Panc1 (cell line): ENCODE measurements around the gene CORT. TPM values are rescaled to one million over a fixed set of nuclear protein-coding genes. Genes with fewer than 3 reads are reported as not detected.
"Not testable (repeated sequence)": the region's sequence is repeated elsewhere in the genome, so short reads cannot be mapped to it uniquely, and the experiment has no call there.

ENCODE experiments used
- ATAC-seq: fragments of 200-7000 bp; cut with Tn5 transposase; 2 replicates; pipeline ENCODE4 v1.9.1; 2020; ENCODE audit warnings: mild to moderate bottlenecking, moderate library complexity
- BruUV-seq: library from RNA; stranded (reverse); fragments of 400-500 nt; replicated peaks from 2 replicates; lab custom pipeline; 2021; lab: Mats Ljungman, UMichigan
- CTCF ChIA-PET: fragments of 300-600 bp; sonication (Branson Sonifier 250); formaldehyde crosslinking; loops from one replicate; lab custom pipeline; 2022; ENCODE audit warnings: antibody characterized with exemption; lab: Charles Lee
- POLR2A ChIA-PET: fragments of 300-600 bp; sonication (Branson Sonifier 250); formaldehyde crosslinking; loops from one replicate; lab custom pipeline; 2022; ENCODE audit warnings: antibody characterized with exemption; lab: Charles Lee
- DNase-seq: peaks from one replicate; pipeline ENCODE4 v3.0.0-alpha.2; 2010; ENCODE audit warnings: low read depth, low spot score
- H3K27ac ChIP-seq: 2 replicates; pipeline ENCODE4 v1.5.1; 2011; ENCODE audit warnings: mild to moderate bottlenecking, low read length, inconsistent platforms
- H3K27me3 ChIP-seq: fragments of 200-500 bp; sonication (Bioruptor generic); 2 replicates; pipeline ENCODE4 v1.6.0; 2014; ENCODE audit warnings: low read length, inconsistent platforms; ENCODE audit not compliant: control insufficient read depth, insufficient read depth
- H3K36me3 ChIP-seq: fragments of 200-500 bp; sonication (Bioruptor generic); 2 replicates; pipeline ENCODE4 v1.5.1; 2014; ENCODE audit warnings: inconsistent platforms, mild to moderate bottlenecking, low read length, moderate library complexity; ENCODE audit not compliant: control insufficient read depth, insufficient read depth
- H3K4me1 ChIP-seq: 2 replicates; pipeline ENCODE4 v1.5.1; 2011; ENCODE audit warnings: inconsistent platforms, mild to moderate bottlenecking, low read length, moderate library complexity; ENCODE audit not compliant: control insufficient read depth, insufficient read depth
- H3K4me3 ChIP-seq, 2 experiments: 2 replicates each; pipeline ENCODE4 v1.5.1; 2011 to 2012; ENCODE audit warnings: low read depth in 2 of 2, low read length in 2 of 2, mild to moderate bottlenecking in 2 of 2, inconsistent platforms in 1 of 2, moderate library complexity in 1 of 2
- H3K9me3 ChIP-seq: fragments of 200-500 bp; sonication (Bioruptor generic); 2 replicates; pipeline ENCODE4 v1.5.1; 2014; ENCODE audit warnings: low read depth, mild to moderate bottlenecking, inconsistent platforms, low read length, moderate library complexity; ENCODE audit not compliant: control insufficient read depth, insufficient read depth
- CTCF ChIP-seq: fragments of 450-650 bp; IDR thresholded peaks from 2 replicates; pipeline ENCODE4 v1.5.1; 2017; ENCODE audit warnings: mild to moderate bottlenecking
- POLR2AphosphoS5 ChIP-seq: IDR thresholded peaks from 2 replicates; pipeline ENCODE4 v1.6.1; 2012; ENCODE audit warnings: mild to moderate bottlenecking, low read depth, low read length, moderate library complexity
- REST ChIP-seq, 2 experiments: IDR thresholded peaks; 2 replicates each; pipeline ENCODE4 v1.6.1; 2011 to 2012; ENCODE audit warnings: low read depth in 2 of 2, control low read depth in 1 of 2, low read length in 1 of 2, mild to moderate bottlenecking in 1 of 2, moderate library complexity in 1 of 2; ENCODE audit not compliant: insufficient read depth in 1 of 2
- SIN3A ChIP-seq: IDR thresholded peaks from 2 replicates; pipeline ENCODE4 v1.6.1; 2012; ENCODE audit warnings: low read depth, mild to moderate bottlenecking, low read length, moderate library complexity, borderline replicate concordance; ENCODE audit not compliant: insufficient read depth
- TCF7L2 ChIP-seq: IDR thresholded peaks from 2 replicates; pipeline ENCODE4 v1.6.1; 2011; ENCODE audit warnings: mild to moderate bottlenecking, low read depth, low read length, inconsistent platforms
- in situ Hi-C: cut with HindIII; loops from 2 replicates; pipeline ENCODE4 v1.10.0; 2016; ENCODE audit warnings: low sequenced_read_pairs, low pct_unique_long_range_greater_than_20kb
- intact Hi-C: fragments of 100-400 bp; cut with micrococcal nuclease; formaldehyde crosslinking; loops from one replicate; pipeline ENCODE4 v1.10.0; 2022; ENCODE audit not compliant: unreplicated experiment
- total RNA-seq: library from RNA; stranded (reverse); gene quantifications from one replicate; pipeline ENCODE4 v1.2.1, GENCODE V29; 2021; ENCODE audit not compliant: unreplicated experiment

The CORT gene
- total RNA-seq, 1 experiment from 2014 or later: 0.41 TPM

- CTCF ChIA-PET: interaction anchor here (0.7 kb wide), 1 partner anchor 38 kb away, joined by 3 read pairs; no protein-coding TSS in a partner anchor
- in situ Hi-C loops (no loop called here), intact Hi-C loops (no loop called here)
- Histone ChIP-seq H3K36me3 (peaks cover 24% of the 10 kb centered on the region), H3K27me3 (no peaks in the 10 kb centered on the region), H3K27ac (no peak overlapping the region), H3K4me3 (no peak overlapping the region), H3K9me3 (no peaks in the 10 kb centered on the region), H3K4me1 (no peaks in the 10 kb centered on the region)
- POLR2A ChIA-PET: no interaction called here
- BruUV-seq: no TSS peak
- no peak for TF ChIP-seq CTCF
- TF ChIP-seq POLR2AphosphoS5: no peak
- no peak for TF ChIP-seq REST (IDR thresholded peaks at IDR 0.05; ENCODE audit: insufficient read depth in 1 of 2, low read depth in 2 of 2, low read length in 1 of 2)
- TF ChIP-seq SIN3A: no peak
- no peak for TF ChIP-seq TCF7L2
- DNase-seq (no peak), ATAC-seq (no peak)
Measured at GRCh38 chr1:10415211-10415930, 34.5 kb upstream of the CORT start.

- H3K27ac ChIP-seq, BruUV-seq, ATAC-seq, POLR2A ChIA-PET, DNase-seq, intact Hi-C loops, H3K4me3 ChIP-seq, in situ Hi-C loops, H3K4me1 ChIP-seq, H3K9me3 ChIP-seq, H3K27me3 ChIP-seq: not testable (repeated sequence)
- CTCF ChIA-PET: interaction anchor here (0.7 kb wide), 1 partner anchor 39 kb away, joined by 3 read pairs; no protein-coding TSS in a partner anchor
- peaks cover 23% of the 10 kb centered on the region for H3K36me3 ChIP-seq
Measured at GRCh38 chr1:10415967-10416366, 33.9 kb upstream of the CORT start.

- BruUV-seq, H3K4me3 ChIP-seq, intact Hi-C loops, CTCF ChIA-PET, DNase-seq, ATAC-seq, H3K27me3 ChIP-seq, in situ Hi-C loops, H3K9me3 ChIP-seq, POLR2A ChIA-PET, H3K4me1 ChIP-seq, H3K27ac ChIP-seq: not testable (repeated sequence)
- H3K36me3 ChIP-seq: peaks cover 14% of the 10 kb centered on the region
Measured at GRCh38 chr1:10418741-10419140, 31.1 kb upstream of the CORT start.
